Mammary epithelial cell (primary cell): ENCODE measurements around the gene C16orf74.

Experiments used
- CTCF ChIP-seq, 2 donors: IDR thresholded peaks in 1 of 2; conservative IDR thresholded peaks in 1 of 2; 2 replicates each; pipeline ENCODE4 v1.5.1; 2011 to 2012; ENCODE audit warnings: inconsistent platforms in 2 of 2, low read length in 2 of 2, mild to moderate bottlenecking in 2 of 2, control low read depth in 1 of 2, low read depth in 1 of 2; ENCODE audit not compliant: insufficient read depth in 1 of 2; ENCODE audit errors: extremely low read depth in 1 of 2
- EZH2 ChIP-seq: IDR thresholded peaks from 2 replicates; pipeline ENCODE4 v1.6.1; 2012; ENCODE audit warnings: low read length, inconsistent platforms, borderline replicate concordance

GRCh38 chr16:85778873-85779272, 28.0 kb upstream of the C16orf74 start:
- TF ChIP-seq CTCF (conservative IDR thresholded peaks at IDR 0.05 in 1 of 2, IDR thresholded peaks at IDR 0.05 in 1 of 2; ENCODE audit: extremely low read depth in 1 of 2, insufficient read depth in 1 of 2, low read depth in 1 of 2, low read length in 2 of 2) (no peak), EZH2 (no peak)
